HEK293 (cell line): ENCODE measurements around the gene EPG5.

Source experiments
- MYNN ChIP-seq: fragments of 450-650 bp; formaldehyde crosslinking; IDR thresholded peaks from 2 replicates; pipeline ENCODE4 v1.5.1; 2016; ENCODE audit warnings: missing biosample characterization, missing genetic modification characterization, borderline replicate concordance
- PRDM1 ChIP-seq: fragments of 450-650 bp; formaldehyde crosslinking; IDR thresholded peaks from 2 replicates; pipeline ENCODE4; 2016; ENCODE audit warnings: missing biosample characterization, missing genetic modification characterization
- ZBTB1 ChIP-seq: fragments of 450-650 bp; formaldehyde crosslinking; IDR thresholded peaks from 2 replicates; pipeline ENCODE4 v1.5.1; 2016; ENCODE audit warnings: missing biosample characterization, missing genetic modification characterization
- ZFP3 ChIP-seq: fragments of 450-650 bp; formaldehyde crosslinking; IDR thresholded peaks from 2 replicates; pipeline ENCODE4 v1.5.1; 2016; ENCODE audit warnings: low read depth, missing biosample characterization, missing genetic modification characterization
- ZNF521 ChIP-seq: fragments of 450-650 bp; formaldehyde crosslinking; IDR thresholded peaks from 2 replicates; pipeline ENCODE4 v1.5.1; 2017; ENCODE audit warnings: missing biosample characterization, mild to moderate bottlenecking, missing genetic modification characterization
- ZNF529 ChIP-seq: fragments of 450-650 bp; formaldehyde crosslinking; IDR thresholded peaks from 2 replicates; pipeline ENCODE4 v1.5.1; 2017; ENCODE audit warnings: missing genetic modification characterization, missing biosample characterization; ENCODE audit not compliant: insufficient replicate concordance
- ZNF561 ChIP-seq: fragments of 450-650 bp; IDR thresholded peaks from 2 replicates; pipeline ENCODE4 v1.5.1; 2018; ENCODE audit warnings: missing biosample characterization, missing genetic modification characterization, borderline replicate concordance
- ZNF600 ChIP-seq: fragments of 450-650 bp; formaldehyde crosslinking; IDR thresholded peaks from 2 replicates; pipeline ENCODE4 v1.5.1; 2016; ENCODE audit warnings: missing biosample characterization, missing genetic modification characterization
- ZNF785 ChIP-seq: fragments of 450-650 bp; formaldehyde crosslinking; IDR thresholded peaks from 2 replicates; pipeline ENCODE4 v1.5.1; 2016; ENCODE audit warnings: missing biosample characterization, missing genetic modification characterization
- TF ChIP-seq, protein P1 (sequence below): fragments of 450-650 bp; formaldehyde crosslinking; IDR thresholded peaks from 2 replicates; pipeline ENCODE4 v1.5.1; 2016; ENCODE audit warnings: missing biosample characterization, missing genetic modification characterization

DNA sequence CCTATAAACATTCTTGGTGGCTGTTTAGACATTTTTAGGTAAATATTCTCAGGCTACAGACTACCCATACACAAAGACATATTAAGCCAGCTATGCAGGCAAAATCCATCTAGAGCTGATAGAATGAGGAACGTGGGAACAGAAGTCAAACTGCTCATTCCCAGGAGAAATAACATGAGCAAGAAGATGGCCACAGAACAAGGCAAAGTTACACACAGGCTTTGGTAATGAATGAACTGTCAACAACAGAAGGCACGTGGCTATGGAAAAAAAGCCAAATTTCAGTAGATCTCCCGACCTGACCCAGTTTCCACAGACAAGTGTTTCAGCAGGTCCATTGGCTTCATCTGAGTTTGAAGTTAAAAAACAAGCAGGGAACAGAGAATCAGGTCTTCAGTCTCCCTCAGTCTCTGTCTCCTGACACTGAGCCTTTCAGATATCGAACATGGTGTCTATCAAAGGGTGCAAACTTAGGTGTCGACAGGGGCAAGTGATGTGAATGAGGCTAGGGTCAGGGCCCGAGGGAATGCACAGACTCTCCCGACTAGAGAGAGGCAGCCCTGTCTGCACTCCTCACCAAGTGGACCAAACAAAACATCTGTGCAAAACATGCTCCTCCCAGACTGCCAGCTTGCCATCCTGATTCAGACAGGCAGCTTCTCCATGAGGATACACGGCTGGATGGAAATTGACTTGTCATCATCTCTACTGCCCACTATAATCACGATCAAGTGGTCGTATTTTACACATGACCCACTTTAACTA is 115.8 kb downstream of the EPG5 start:
- no peak for TF ChIP-seq MYNN (tag by site-specific recombination)
- TF ChIP-seq, protein P1, sequence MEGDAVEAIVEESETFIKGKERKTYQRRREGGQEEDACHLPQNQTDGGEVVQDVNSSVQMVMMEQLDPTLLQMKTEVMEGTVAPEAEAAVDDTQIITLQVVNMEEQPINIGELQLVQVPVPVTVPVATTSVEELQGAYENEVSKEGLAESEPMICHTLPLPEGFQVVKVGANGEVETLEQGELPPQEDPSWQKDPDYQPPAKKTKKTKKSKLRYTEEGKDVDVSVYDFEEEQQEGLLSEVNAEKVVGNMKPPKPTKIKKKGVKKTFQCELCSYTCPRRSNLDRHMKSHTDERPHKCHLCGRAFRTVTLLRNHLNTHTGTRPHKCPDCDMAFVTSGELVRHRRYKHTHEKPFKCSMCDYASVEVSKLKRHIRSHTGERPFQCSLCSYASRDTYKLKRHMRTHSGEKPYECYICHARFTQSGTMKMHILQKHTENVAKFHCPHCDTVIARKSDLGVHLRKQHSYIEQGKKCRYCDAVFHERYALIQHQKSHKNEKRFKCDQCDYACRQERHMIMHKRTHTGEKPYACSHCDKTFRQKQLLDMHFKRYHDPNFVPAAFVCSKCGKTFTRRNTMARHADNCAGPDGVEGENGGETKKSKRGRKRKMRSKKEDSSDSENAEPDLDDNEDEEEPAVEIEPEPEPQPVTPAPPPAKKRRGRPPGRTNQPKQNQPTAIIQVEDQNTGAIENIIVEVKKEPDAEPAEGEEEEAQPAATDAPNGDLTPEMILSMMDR: no peak
- TF ChIP-seq ZNF529: no peak
- no peak for TF ChIP-seq ZNF785
- TF ChIP-seq ZNF600 (tag by site-specific recombination): no peak
- TF ChIP-seq ZNF521: no peak
- TF ChIP-seq ZFP3 (tag by site-specific recombination): no peak
- no peak for TF ChIP-seq PRDM1 (tag by site-specific recombination)
- no peak for TF ChIP-seq ZNF561 (tag by site-specific recombination)
- TF ChIP-seq ZBTB1 (tag by site-specific recombination): no peak
